Keratinocyte (primary cell): ENCODE measurements around the gene CFAP77.

Source experiments
- CTCF ChIP-seq, 3 experiments: IDR thresholded peaks in 1 of 3; conservative IDR thresholded peaks in 1 of 3; optimal IDR thresholded peaks in 1 of 3; 2 replicates in 2 of 3; 3 replicates in 1 of 3; pipeline versions ENCODE3 to v1.5.1; 2011; ENCODE audit warnings: low read length in 3 of 3, mild to moderate bottlenecking in 3 of 3, moderate library complexity in 2 of 3, control low read depth in 1 of 3, inconsistent platforms in 1 of 3; ENCODE audit not compliant: insufficient read depth in 2 of 3; ENCODE audit errors: extremely low read depth in 1 of 3
- EZH2 ChIP-seq: IDR thresholded peaks from one replicate; pipeline ENCODE4 v1.6.1; 2012; ENCODE audit warnings: inconsistent platforms, mild to moderate bottlenecking, low read length, moderate library complexity

GRCh38 chr9:132571806-132572600 lies 162.0 kb downstream of the CFAP77 start:
- TF ChIP-seq EZH2 (no peak), CTCF (optimal IDR thresholded peaks at IDR 0.05 in 1 of 3, IDR thresholded peaks at IDR 0.05 in 1 of 3, conservative IDR thresholded peaks at IDR 0.05 in 1 of 3; ENCODE audit: extremely low read depth in 1 of 3, insufficient read depth in 2 of 3, low read length in 3 of 3) (no peak)
